A673 (cell line): Measurements from ENCODE around the gene NFKB1. TPM values are rescaled to one million over a fixed set of nuclear protein-coding genes. Genes with fewer than 3 reads are reported as not detected.
A peak's percentile ranks its signal among the peaks of the same experiment; 100 is the strongest.

Experiments used
- BruUV-seq: library from RNA; stranded (reverse); fragments of 400-500 nt; replicated peaks from 2 replicates; lab custom pipeline; 2021; lab: Mats Ljungman, UMichigan
- CTCF ChIA-PET: fragments of 300-600 bp; sonication (Branson Sonifier 250); formaldehyde crosslinking; loops from one replicate; lab custom pipeline; 2022; ENCODE audit warnings: antibody characterized with exemption; lab: Charles Lee
- POLR2A ChIA-PET: fragments of 300-600 bp; sonication (Branson Sonifier 250); formaldehyde crosslinking; loops from one replicate; lab custom pipeline; 2022; ENCODE audit warnings: antibody characterized with exemption; ENCODE audit not compliant: low non-redundant PET; lab: Charles Lee
- DNase-seq: peaks from one replicate; pipeline ENCODE4 v3.0.0-alpha.2; 2015; ENCODE audit warnings: low spot score
- H3K27ac ChIP-seq: fragments of 200-600 bp; sonication (generic); 2 replicates; pipeline ENCODE4 v1.5.1; 2016; ENCODE audit warnings: mixed run types, low read depth, mild to moderate bottlenecking, mixed read lengths, antibody characterized with exemption, low read length; ENCODE audit not compliant: poor library complexity, severe bottlenecking
- H3K27me3 ChIP-seq: fragments of 200-600 bp; sonication (generic); replicated peaks from 2 replicates; pipeline ENCODE4 v1.6.1; 2017; ENCODE audit warnings: mixed run types, low read depth, mild to moderate bottlenecking, mixed read lengths, antibody characterized with exemption, low read length; ENCODE audit not compliant: insufficient read depth, poor library complexity
- H3K36me3 ChIP-seq: fragments of 200-600 bp; sonication (generic); 2 replicates; pipeline ENCODE4 v1.6.1; 2016; ENCODE audit warnings: mixed run types, mild to moderate bottlenecking, mixed read lengths, antibody characterized with exemption, low read length; ENCODE audit not compliant: insufficient read depth, poor library complexity, severe bottlenecking
- H3K4me1 ChIP-seq: fragments of 200-600 bp; sonication (generic); 2 replicates; pipeline ENCODE4 v1.6.1; 2017; ENCODE audit warnings: mixed run types, mild to moderate bottlenecking, mixed read lengths, antibody characterized with exemption, low read length; ENCODE audit not compliant: insufficient read depth, poor library complexity, severe bottlenecking
- H3K4me3 ChIP-seq: fragments of 200-600 bp; sonication (generic); 2 replicates; pipeline ENCODE4 v1.5.1; 2016; ENCODE audit warnings: low read depth, mixed run types, mild to moderate bottlenecking, mixed read lengths, low read length; ENCODE audit not compliant: poor library complexity, severe bottlenecking
- H3K9me3 ChIP-seq: fragments of 200-600 bp; sonication (generic); 2 replicates; pipeline ENCODE4 v1.6.1; 2016; ENCODE audit warnings: mixed run types, low read depth, mild to moderate bottlenecking, mixed read lengths, antibody characterized with exemption, low read length; ENCODE audit not compliant: poor library complexity, severe bottlenecking
- EZH2 ChIP-seq: fragments of 200-600 bp; sonication (generic); IDR thresholded peaks from 2 replicates; pipeline ENCODE4 v1.6.1; 2017; ENCODE audit warnings: borderline replicate concordance, low read depth, mild to moderate bottlenecking, mixed read lengths, antibody characterized with exemption, low read length; ENCODE audit not compliant: poor library complexity, severe bottlenecking
- intact Hi-C: fragments of 100-400 bp; cut with micrococcal nuclease; formaldehyde crosslinking; loops from one replicate; pipeline ENCODE4 v1.10.0; 2022; ENCODE audit not compliant: unreplicated experiment
- total RNA-seq: library from RNA; stranded (reverse); gene quantifications from 2 replicates; pipeline ENCODE4 v1.2.3, GENCODE V29; 2021
- TF ChIP-seq, protein P1 (sequence below): fragments of 300-800, 200-600 bp; sonication (generic); conservative IDR thresholded peaks from 2 replicates; pipeline ENCODE4 v1.5.1; 2017; ENCODE audit warnings: low read depth, mild to moderate bottlenecking, antibody characterized with exemption, low read length, moderate library complexity, mixed read lengths

The NFKB1 gene
- total RNA-seq, 1 experiment from 2014 or later: 26.1 TPM

GRCh38 chr4:102620697-102621497, 119.7 kb downstream of the NFKB1 start:
- Histone ChIP-seq H3K4me3 (no peak overlapping the region), H3K9me3 (no peaks in the 10 kb centered on the region), H3K4me1 (peaks cover 8% of the 10 kb centered on the region), H3K27me3 (no peaks in the 10 kb centered on the region), H3K27ac (no peak overlapping the region), H3K36me3 (no peaks in the 10 kb centered on the region)
- POLR2A ChIA-PET: no interaction called here
- peak; percentile 78 for DNase-seq
- no TSS peak for BruUV-seq
- intact Hi-C loops: loop anchor here (1.0 to 10.0 kb wide), 5 partner anchors 144 to 471 kb away; partner anchors contain the start of genes MANBA and UBE2D3
- TF ChIP-seq, protein P1, sequence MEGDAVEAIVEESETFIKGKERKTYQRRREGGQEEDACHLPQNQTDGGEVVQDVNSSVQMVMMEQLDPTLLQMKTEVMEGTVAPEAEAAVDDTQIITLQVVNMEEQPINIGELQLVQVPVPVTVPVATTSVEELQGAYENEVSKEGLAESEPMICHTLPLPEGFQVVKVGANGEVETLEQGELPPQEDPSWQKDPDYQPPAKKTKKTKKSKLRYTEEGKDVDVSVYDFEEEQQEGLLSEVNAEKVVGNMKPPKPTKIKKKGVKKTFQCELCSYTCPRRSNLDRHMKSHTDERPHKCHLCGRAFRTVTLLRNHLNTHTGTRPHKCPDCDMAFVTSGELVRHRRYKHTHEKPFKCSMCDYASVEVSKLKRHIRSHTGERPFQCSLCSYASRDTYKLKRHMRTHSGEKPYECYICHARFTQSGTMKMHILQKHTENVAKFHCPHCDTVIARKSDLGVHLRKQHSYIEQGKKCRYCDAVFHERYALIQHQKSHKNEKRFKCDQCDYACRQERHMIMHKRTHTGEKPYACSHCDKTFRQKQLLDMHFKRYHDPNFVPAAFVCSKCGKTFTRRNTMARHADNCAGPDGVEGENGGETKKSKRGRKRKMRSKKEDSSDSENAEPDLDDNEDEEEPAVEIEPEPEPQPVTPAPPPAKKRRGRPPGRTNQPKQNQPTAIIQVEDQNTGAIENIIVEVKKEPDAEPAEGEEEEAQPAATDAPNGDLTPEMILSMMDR: peak; percentile 56
- TF ChIP-seq EZH2: no peak
- CTCF ChIA-PET: interaction anchor here (0.6 to 1.7 kb wide), 6 partner anchors 173 to 479 kb away, joined by 3 to 24 read pairs (median 4); partner anchors contain the start of genes BDH2 and UBE2D3

DNA sequence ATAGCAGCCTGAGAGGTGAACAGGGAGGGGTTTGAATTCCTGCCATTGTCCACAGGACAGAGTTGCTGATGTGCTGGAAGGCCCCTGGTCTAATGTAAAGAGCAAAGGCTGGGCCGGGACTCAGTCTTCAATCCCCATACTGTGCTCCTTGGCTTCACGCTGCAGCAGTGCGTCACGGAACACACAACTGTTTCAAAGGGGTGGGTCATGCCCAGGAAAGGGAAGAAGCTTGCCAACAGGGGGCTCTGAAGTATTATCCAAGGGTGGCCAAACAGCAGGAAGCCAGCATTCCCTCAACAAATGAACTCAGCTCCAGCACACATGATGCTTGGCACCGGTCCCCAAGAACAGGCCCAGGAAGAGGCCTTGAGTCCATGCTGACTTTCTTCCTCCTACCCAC, 122.5 kb downstream of the NFKB1 start:
- POLR2A ChIA-PET: no interaction called here
- BruUV-seq: no TSS peak
- CTCF ChIA-PET: interaction anchor here (0.6 to 1.1 kb wide), 3 partner anchors 174 to 387 kb away, joined by 3 to 4 read pairs (median 3); no protein-coding TSS in a partner anchor
- Histone ChIP-seq H3K27me3 (no peaks in the 10 kb centered on the region), H3K4me3 (no peak overlapping the region), H3K4me1 (peaks cover 8% of the 10 kb centered on the region), H3K9me3 (no peaks in the 10 kb centered on the region), H3K36me3 (no peaks in the 10 kb centered on the region), H3K27ac (no peak overlapping the region)
- no peak for TF ChIP-seq EZH2
- TF ChIP-seq, protein P1: peak; percentile 49
- DNase-seq: peak; percentile 80
- intact Hi-C loops: loop anchor here (5.0 to 10.0 kb wide), 4 partner anchors 141 to 469 kb away; partner anchors contain the start of genes MANBA and UBE2D3

GRCh38 chr4:102624505-102624904, 123.3 kb downstream of the NFKB1 start:
- ChIA-PET CTCF (no interaction called here), POLR2A (no interaction called here)
- H3K36me3 ChIP-seq: no peaks in the 10 kb centered on the region
- TF ChIP-seq, protein P1: no peak
- TF ChIP-seq EZH2: no peak
- no peak overlapping the region for H3K27ac ChIP-seq
- BruUV-seq: no TSS peak
- DNase-seq: no peak
- H3K27me3 ChIP-seq: no peaks in the 10 kb centered on the region
- peaks cover 8% of the 10 kb centered on the region for H3K4me1 ChIP-seq
- intact Hi-C loops: loop anchor here (5.0 to 10.0 kb wide), 4 partner anchors 140 to 468 kb away; partner anchors contain the start of genes MANBA and UBE2D3
- H3K4me3 ChIP-seq: no peak overlapping the region
- no peaks in the 10 kb centered on the region for H3K9me3 ChIP-seq
